ENCODE measurements around the gene ABAT. TPM values are rescaled to one million over a fixed set of nuclear protein-coding genes. Genes with fewer than 3 reads are reported as not detected.

Gene ABAT
- total RNA-seq, 1 experiment from 2014 or later, result 7.3 TPM

DNA sequence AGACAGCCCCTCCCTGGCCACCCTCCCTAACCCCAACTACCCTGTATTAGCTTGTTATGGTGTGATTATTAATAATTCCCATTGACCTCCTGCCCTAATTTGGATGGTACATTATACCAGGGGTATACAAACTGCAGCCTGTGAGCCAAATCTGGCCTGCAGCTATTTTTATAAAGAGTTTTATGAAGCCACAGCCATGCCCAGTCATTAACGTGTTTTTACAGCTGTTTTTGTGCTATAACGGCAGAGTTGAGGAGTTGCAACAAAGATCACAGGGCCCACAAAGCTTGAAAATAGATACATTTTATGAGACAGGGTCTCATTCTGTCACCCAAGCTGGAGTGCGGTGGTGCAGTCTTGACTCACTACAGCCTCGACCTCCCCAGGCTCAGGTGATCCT, 47.0 kb upstream of the ABAT start:
- Histone ChIP-seq H4K91ac (ENCODE audit: insufficient read length, low read depth, low read length) (no peak overlapping the region), H3K23ac (ENCODE audit: insufficient read length, low read depth, low read length) (no peak overlapping the region), H2BK20ac (ENCODE audit: low read depth, low read length, poor library complexity, severe bottlenecking) (no peak overlapping the region), H3K79me1 (ENCODE audit: insufficient read depth, low read depth, low read length, poor library complexity, severe bottlenecking) (no peaks in the 10 kb centered on the region), H3K56ac (ENCODE audit: insufficient read length, low read depth, low read length) (no peak overlapping the region), H3K4me1 (ENCODE audit: insufficient read depth, low read length) (no peaks in the 10 kb centered on the region), H3K18ac (ENCODE audit: insufficient read length, low read depth, low read length) (no peak overlapping the region), H2BK5ac (ENCODE audit: insufficient read length, low read length) (no peak overlapping the region), H3K9me3 (ENCODE audit: control insufficient read depth, low read depth, low read length) (no peaks in the 10 kb centered on the region), H3K23me2 (ENCODE audit: insufficient read length, low read depth, low read length, poor library complexity, severe bottlenecking) (no peaks in the 10 kb centered on the region), H3K9ac (ENCODE audit: extremely low read depth, insufficient read length, low read length) (no peak overlapping the region), H2BK15ac (ENCODE audit: low read depth, low read length) (no peak overlapping the region), H4K5ac (ENCODE audit: insufficient read length, low read depth, low read length) (no peak overlapping the region), H3K27ac (ENCODE audit: insufficient read length, low read depth, low read length) (no peak overlapping the region), H4K8ac (replicated peaks; ENCODE audit: insufficient read length, low read depth, low read length) (no peak overlapping the region), H2BK120ac (ENCODE audit: low read depth, low read length, poor library complexity, severe bottlenecking) (no peak overlapping the region), H2AK5ac (ENCODE audit: insufficient read length, low read length) (no peak overlapping the region), H3K4me2 (ENCODE audit: insufficient read depth, insufficient read length, low read length) (no peak overlapping the region), H2AFZ (ENCODE audit: low read length) (no peak overlapping the region), H3K4ac (ENCODE audit: low read depth, low read length) (no peak overlapping the region), H3K79me2 (ENCODE audit: insufficient read depth, low read length) (peaks cover 2% of the 10 kb centered on the region; the same call in 1 of the 2 replicates), H4K20me1 (ENCODE audit: control insufficient read depth, insufficient read depth, insufficient read length) (no peaks in the 10 kb centered on the region), H3K27me3 (ENCODE audit: insufficient read depth, low read length) (no peaks in the 10 kb centered on the region), H3K14ac (ENCODE audit: insufficient read depth, low read length) (no peak overlapping the region), H3T11ph (ENCODE audit: low read length) (no peak overlapping the region), H2BK12ac (ENCODE audit: insufficient read length, low read depth, low read length) (no peak overlapping the region)
- Mint-ChIP-seq H3K9me3 (no peaks in the 10 kb centered on the region), H3K4me3 (no peak overlapping the region), H3K27ac (no peak overlapping the region), H3K4me1 (peaks cover 3 to 5% of the 10 kb centered on the region in 2 experiments; a peak in 2 of 4 replicates), H3K27me3 (ENCODE audit: low read depth) (no peaks in the 10 kb centered on the region), H3K36me3 (ENCODE audit: insufficient read depth in 1 of 3, low read depth in 3 of 3) (peaks cover 52 to 84% (median 71%) of the 10 kb centered on the region in 3 experiments)
- TF ChIP-seq, protein P1, sequence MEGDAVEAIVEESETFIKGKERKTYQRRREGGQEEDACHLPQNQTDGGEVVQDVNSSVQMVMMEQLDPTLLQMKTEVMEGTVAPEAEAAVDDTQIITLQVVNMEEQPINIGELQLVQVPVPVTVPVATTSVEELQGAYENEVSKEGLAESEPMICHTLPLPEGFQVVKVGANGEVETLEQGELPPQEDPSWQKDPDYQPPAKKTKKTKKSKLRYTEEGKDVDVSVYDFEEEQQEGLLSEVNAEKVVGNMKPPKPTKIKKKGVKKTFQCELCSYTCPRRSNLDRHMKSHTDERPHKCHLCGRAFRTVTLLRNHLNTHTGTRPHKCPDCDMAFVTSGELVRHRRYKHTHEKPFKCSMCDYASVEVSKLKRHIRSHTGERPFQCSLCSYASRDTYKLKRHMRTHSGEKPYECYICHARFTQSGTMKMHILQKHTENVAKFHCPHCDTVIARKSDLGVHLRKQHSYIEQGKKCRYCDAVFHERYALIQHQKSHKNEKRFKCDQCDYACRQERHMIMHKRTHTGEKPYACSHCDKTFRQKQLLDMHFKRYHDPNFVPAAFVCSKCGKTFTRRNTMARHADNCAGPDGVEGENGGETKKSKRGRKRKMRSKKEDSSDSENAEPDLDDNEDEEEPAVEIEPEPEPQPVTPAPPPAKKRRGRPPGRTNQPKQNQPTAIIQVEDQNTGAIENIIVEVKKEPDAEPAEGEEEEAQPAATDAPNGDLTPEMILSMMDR (conservative IDR thresholded peaks at IDR 0.05), result no peak
- WGBS (ENCODE audit: extremely low coverage, insufficient read length, low lambda C conversion rate), result no CpG with 5 or more reads among the region's 4 CpGs
- no peak for DNase-seq
